Cardiac muscle cell (in vitro differentiated cells and primary cell): Measurements from ENCODE around the gene OR2H2. TPM values are rescaled to one million over a fixed set of nuclear protein-coding genes. Genes with fewer than 3 reads are reported as not detected.

Source experiments
- DNase-seq, 2 donors: peaks; one replicate each; pipeline versions ENCODE4 v3.0.0 to v3.0.0-alpha.2; 2010 to 2017; ENCODE audit warnings: low read depth in 1 of 2, low spot score in 1 of 2
- H3K27ac ChIP-seq: fragments of 200-600 bp; sonication (generic); 2 replicates; pipeline ENCODE4 v1.5.1; 2016
- H3K27me3 ChIP-seq: fragments of 200-600 bp; sonication (generic); 2 replicates; pipeline ENCODE4 v1.6.0; 2016; ENCODE audit warnings: control low read depth
- H3K36me3 ChIP-seq: fragments of 200-600 bp; sonication (generic); 2 replicates; pipeline ENCODE4 v1.5.1; 2016; ENCODE audit warnings: control low read depth
- H3K4me1 ChIP-seq: fragments of 200-600 bp; sonication (generic); 2 replicates; pipeline ENCODE4 v1.8.1; 2017; ENCODE audit warnings: low read depth, mild to moderate bottlenecking, mixed run types
- H3K4me3 ChIP-seq: fragments of 200-600 bp; sonication (generic); 2 replicates; pipeline ENCODE4 v1.5.1; 2016; ENCODE audit warnings: mild to moderate bottlenecking
- H3K9me3 ChIP-seq: fragments of 200-600 bp; sonication (generic); 2 replicates; pipeline ENCODE4 v1.5.1; 2017; ENCODE audit warnings: low read depth, mild to moderate bottlenecking, control low read depth
- CTCF ChIP-seq: IDR thresholded peaks from 2 replicates; pipeline ENCODE4 v1.5.1; 2012; ENCODE audit warnings: low read depth, mild to moderate bottlenecking, low read length
- polyA plus RNA-seq: library from polyadenylated mRNA; unstranded; fragments of >200 nt; fragmentation: Nextera tagmentation; extraction: Ambion mirVana; gene quantifications from 2 replicates; pipeline ENCODE4 v1.2.1, GENCODE V29; 2016
- total RNA-seq: library from RNA; depleted of rRNA; stranded (reverse); fragments of >200 nt; gene quantifications from 2 replicates; pipeline ENCODE4 v1.2.3, GENCODE V29; 2016

OR2H2 gene
- total and polyA plus RNA-seq, 2 experiments from 2014 or later: 0.73 TPM; not detected in 1

GRCh38 chr6:29625337-29625930, 40.5 kb downstream of the OR2H2 start:
- peaks cover 26% of the 10 kb centered on the region for H3K36me3 ChIP-seq
- no peaks in the 10 kb centered on the region for H3K27me3 ChIP-seq
- TF ChIP-seq CTCF: no peak
- no peak overlapping the region for H3K27ac ChIP-seq
- no peak for DNase-seq
- no peak overlapping the region for H3K4me3 ChIP-seq
- no peaks in the 10 kb centered on the region for H3K9me3 ChIP-seq
- H3K4me1 ChIP-seq: no peaks in the 10 kb centered on the region

- peak; percentile 10 to 20 for DNase-seq
- H3K9me3 ChIP-seq: no peaks in the 10 kb centered on the region
- TF ChIP-seq CTCF: no peak
- no peaks in the 10 kb centered on the region for H3K27me3 ChIP-seq
- H3K36me3 ChIP-seq: peaks cover 15% of the 10 kb centered on the region
- H3K4me3 ChIP-seq: peak overlapping the region; percentile 57
- no peaks in the 10 kb centered on the region for H3K4me1 ChIP-seq
- H3K27ac ChIP-seq: no peak overlapping the region
Observed at GRCh38 chr6:29626948-29627754, 42.2 kb downstream of the OR2H2 start.

- DNase-seq: peak; percentile 85 to 95
- Histone ChIP-seq H3K4me3 (peak overlapping the region; percentile 57), H3K27ac (peak overlapping the region; percentile 46), H3K27me3 (no peaks in the 10 kb centered on the region), H3K9me3 (no peaks in the 10 kb centered on the region), H3K36me3 (peaks cover 11% of the 10 kb centered on the region), H3K4me1 (no peaks in the 10 kb centered on the region)
- TF ChIP-seq CTCF: no peak
Observed at GRCh38 chr6:29627755-29628418, 43.0 kb downstream of the OR2H2 start.

GRCh38 chr6:29628419-29629281, 43.7 kb downstream of the OR2H2 start:
- Histone ChIP-seq H3K36me3 (peaks cover 3% of the 10 kb centered on the region), H3K9me3 (no peaks in the 10 kb centered on the region), H3K27ac (peak overlapping the region; percentile 46), H3K4me1 (no peaks in the 10 kb centered on the region), H3K4me3 (peak overlapping the region; percentile 57), H3K27me3 (no peaks in the 10 kb centered on the region)
- peak; percentile 59 for TF ChIP-seq CTCF
- DNase-seq: peak; percentile 84 to 91

GRCh38 chr6:29629571-29629970, 44.6 kb downstream of the OR2H2 start:
- Histone ChIP-seq H3K4me3 (no peak overlapping the region), H3K27me3 (no peaks in the 10 kb centered on the region), H3K9me3 (no peaks in the 10 kb centered on the region), H3K27ac (no peak overlapping the region), H3K36me3 (no peaks in the 10 kb centered on the region), H3K4me1 (no peaks in the 10 kb centered on the region)
- TF ChIP-seq CTCF: no peak
- DNase-seq: no peak
